OCI-LY1 (cell line): ENCODE results near the gene ARL3.
A peak's percentile ranks its signal among the peaks of the same experiment; 100 is the strongest.

Experiments
- H2AFZ ChIP-seq: fragments of 200-600 bp; sonication (generic), shearing (Covaris generic); 2 replicates; pipeline ENCODE4 v1.6.0; 2014; ENCODE audit warnings: antibody characterized with exemption, mild to moderate bottlenecking, low read length
- H3F3A ChIP-seq: fragments of 200-600 bp; sonication (generic), shearing (Covaris generic); 2 replicates; pipeline ENCODE4 v1.6.0; 2014; ENCODE audit warnings: mild to moderate bottlenecking, antibody characterized with exemption, low read length, moderate library complexity; ENCODE audit not compliant: insufficient read depth
- H3K27ac ChIP-seq: fragments of 200-600 bp; sonication (generic); 2 replicates; pipeline ENCODE4 v1.5.1; 2014; ENCODE audit warnings: low read length, mixed run types, mild to moderate bottlenecking, low read depth; ENCODE audit not compliant: poor library complexity, severe bottlenecking
- H3K27me3 ChIP-seq: fragments of 200-600 bp; sonication (generic); 2 replicates; pipeline ENCODE4 v1.6.0; 2014; ENCODE audit warnings: antibody characterized with exemption, mild to moderate bottlenecking, low read length, moderate library complexity; ENCODE audit not compliant: insufficient read depth
- H3K36me3 ChIP-seq: fragments of 200-600 bp; sonication (generic); 2 replicates; pipeline ENCODE4 v1.6.1; 2014; ENCODE audit warnings: mild to moderate bottlenecking, antibody characterized with exemption, low read length, moderate library complexity, mixed read lengths; ENCODE audit not compliant: insufficient read depth
- H3K4me1 ChIP-seq: fragments of 200-600 bp; sonication (generic); 2 replicates; pipeline ENCODE4 v1.5.1; 2014; ENCODE audit warnings: mild to moderate bottlenecking, low read length, moderate library complexity; ENCODE audit not compliant: insufficient read depth, severe bottlenecking
- H3K4me2 ChIP-seq: fragments of 200-600 bp; sonication (generic), shearing (Covaris generic); 2 replicates; pipeline ENCODE4 v1.6.1; 2014; ENCODE audit warnings: low read length
- H3K4me3 ChIP-seq: fragments of 200-600 bp; sonication (generic); 2 replicates; pipeline ENCODE4 v1.5.1; 2014; ENCODE audit warnings: low read length, low read depth, mild to moderate bottlenecking, mixed read lengths; ENCODE audit not compliant: poor library complexity, severe bottlenecking
- H3K79me2 ChIP-seq: fragments of 200-600 bp; shearing (Covaris generic); 2 replicates; pipeline ENCODE4 v1.6.1; 2016; ENCODE audit warnings: mixed run types, low read length, mixed read lengths; ENCODE audit not compliant: insufficient read depth
- H3K9ac ChIP-seq: fragments of 200-600 bp; sonication (generic), shearing (Covaris generic); 2 replicates; pipeline ENCODE4 v1.6.1; 2014; ENCODE audit warnings: mild to moderate bottlenecking, low read length, mixed read lengths
- H3K9me2 ChIP-seq: fragments of 200-600 bp; sonication (generic), shearing (Covaris generic); 2 replicates; pipeline ENCODE4 v1.6.1; 2014; ENCODE audit warnings: low read depth, mild to moderate bottlenecking, low read length, mixed read lengths
- H3K9me3 ChIP-seq: fragments of 200-600 bp; shearing (Covaris generic); 2 replicates; pipeline ENCODE4 v1.6.1; 2014; ENCODE audit warnings: low read length, mixed read lengths
- H4K20me1 ChIP-seq: fragments of 200-600 bp; sonication (generic), shearing (Covaris generic); 2 replicates; pipeline ENCODE4 v1.6.0; 2016; ENCODE audit warnings: mild to moderate bottlenecking, low read length; ENCODE audit not compliant: insufficient read depth
- CTCF ChIP-seq: fragments of 200-600 bp; sonication (generic), shearing (Covaris generic); IDR thresholded peaks from 2 replicates; pipeline ENCODE4 v1.5.1; 2017; ENCODE audit warnings: mild to moderate bottlenecking, antibody characterized with exemption, low read length, moderate library complexity, mixed read lengths
- EZH2 ChIP-seq: fragments of 200-600 bp; sonication (generic), shearing (Covaris generic); IDR thresholded peaks from 2 replicates; pipeline ENCODE4 v1.8.0; 2017; ENCODE audit warnings: borderline replicate concordance, mixed run types, mild to moderate bottlenecking, antibody characterized with exemption, low read length, moderate library complexity, mixed read lengths

The ARL3 gene

GRCh38 chr10:102645741-102646609 is 68.2 kb downstream of the ARL3 start:
- H4K20me1 ChIP-seq: no peaks in the 10 kb centered on the region
- H3K9me2 ChIP-seq: no peaks in the 10 kb centered on the region
- H3F3A ChIP-seq: no peaks in the 10 kb centered on the region; the same call in 1 of the 2 replicates
- no peaks in the 10 kb centered on the region for H3K9me3 ChIP-seq
- H3K27me3 ChIP-seq: no peaks in the 10 kb centered on the region
- no peak for TF ChIP-seq CTCF
- TF ChIP-seq EZH2: no peak
- no peaks in the 10 kb centered on the region for H3K36me3 ChIP-seq
- H3K79me2 ChIP-seq: peaks cover 5% of the 10 kb centered on the region; the same call in 1 of the 2 replicates
- H3K4me1 ChIP-seq: peaks cover 51% of the 10 kb centered on the region
- H3K4me3 ChIP-seq: peak overlapping the region; percentile 90
- H3K27ac ChIP-seq: peak overlapping the region; percentile 98
- H3K4me2 ChIP-seq: peak overlapping the region; percentile 94
- peak overlapping the region; percentile 90 for H3K9ac ChIP-seq
- no peak overlapping the region for H2AFZ ChIP-seq

- TF ChIP-seq CTCF (no peak), EZH2 (no peak)
- Histone ChIP-seq H3K4me1 (peaks cover 45% of the 10 kb centered on the region), H4K20me1 (no peaks in the 10 kb centered on the region), H3K9ac (peak overlapping the region; percentile 90), H3K27ac (peak overlapping the region; percentile 98), H3K36me3 (no peaks in the 10 kb centered on the region), H3K9me3 (no peaks in the 10 kb centered on the region), H3F3A (no peaks in the 10 kb centered on the region; the same call in 1 of the 2 replicates), H3K4me2 (peak overlapping the region; percentile 94), H3K79me2 (peaks cover 4% of the 10 kb centered on the region; the same call in 1 of the 2 replicates), H2AFZ (no peak overlapping the region), H3K9me2 (no peaks in the 10 kb centered on the region), H3K27me3 (no peaks in the 10 kb centered on the region), H3K4me3 (peak overlapping the region; percentile 90)
These were observed 68.8 kb downstream of the ARL3 start for GRCh38 chr10:102645388-102645740.

GRCh38 chr10:102644646-102645387 is 69.4 kb downstream of the ARL3 start:
- H3K4me3 ChIP-seq: peak overlapping the region; percentile 90
- H3K27me3 ChIP-seq: no peaks in the 10 kb centered on the region
- peak overlapping the region; percentile 98 for H3K27ac ChIP-seq
- H3K4me2 ChIP-seq: peak overlapping the region; percentile 94
- peaks cover 39% of the 10 kb centered on the region for H3K4me1 ChIP-seq
- H3K36me3 ChIP-seq: no peaks in the 10 kb centered on the region
- H2AFZ ChIP-seq: no peak overlapping the region
- H3K9me2 ChIP-seq: no peaks in the 10 kb centered on the region
- no peaks in the 10 kb centered on the region for H3K79me2 ChIP-seq
- H3K9me3 ChIP-seq: no peaks in the 10 kb centered on the region
- no peaks in the 10 kb centered on the region for H4K20me1 ChIP-seq
- peak overlapping the region; percentile 90 for H3K9ac ChIP-seq
- H3F3A ChIP-seq: no peaks in the 10 kb centered on the region; the same call in 1 of the 2 replicates
- TF ChIP-seq CTCF (peak; percentile 50), EZH2 (no peak)
